HG02763 (cell line): ENCODE data around the gene DNAH14.
"Not testable (repeated sequence)": the region's sequence is repeated elsewhere in the genome, so short reads cannot be mapped to it uniquely, and the experiment has no call there.

Experiments used
- ATAC-seq: cut with Tn5 transposase; IDR thresholded peaks from one replicate; pipeline ENCODE4 v1.9.1; 2021; ENCODE audit warnings: mild to moderate bottlenecking, moderate library complexity; ENCODE audit not compliant: unreplicated experiment

Gene DNAH14

GRCh38 chr1:225242611-225243010, 313.1 kb downstream of the DNAH14 start:
- no peak for ATAC-seq

- no peak for ATAC-seq
Observed at GRCh38 chr1:225250432-225250831, 321.0 kb downstream of the DNAH14 start.

GRCh38 chr1:225253173-225253572, 323.7 kb downstream of the DNAH14 start:
- no peak for ATAC-seq

GRCh38 chr1:225253784-225254183, 324.3 kb downstream of the DNAH14 start:
- ATAC-seq = no peak

- no peak for ATAC-seq
Observed at GRCh38 chr1:225254676-225255075, 325.2 kb downstream of the DNAH14 start.

- no peak for ATAC-seq
Observed at GRCh38 chr1:225257081-225257480, 327.6 kb downstream of the DNAH14 start.

- no peak for ATAC-seq
Observed at GRCh38 chr1:225258811-225259210, 329.3 kb downstream of the DNAH14 start.

GRCh38 chr1:225259542-225259941, 330.1 kb downstream of the DNAH14 start:
- ATAC-seq = no peak

- ATAC-seq = no peak
Observed at GRCh38 chr1:225260319-225260718, 330.8 kb downstream of the DNAH14 start.

- no peak for ATAC-seq
Observed at GRCh38 chr1:225277445-225277844, 348.0 kb downstream of the DNAH14 start.

- no peak for ATAC-seq
Observed at GRCh38 chr1:225280563-225280962, 351.1 kb downstream of the DNAH14 start.

- ATAC-seq = no peak
Observed at GRCh38 chr1:225290244-225290643, 360.8 kb downstream of the DNAH14 start.

- no peak for ATAC-seq
Observed at GRCh38 chr1:225299624-225300023, 370.1 kb downstream of the DNAH14 start.

- ATAC-seq = no peak
Observed at GRCh38 chr1:225300381-225300780, 370.9 kb downstream of the DNAH14 start.

- no peak for ATAC-seq
Observed at GRCh38 chr1:225304996-225305395, 375.5 kb downstream of the DNAH14 start.

- not testable (repeated sequence) for ATAC-seq
Observed at GRCh38 chr1:225310544-225310943, 381.1 kb downstream of the DNAH14 start.

GRCh38 chr1:225318706-225319575, 389.5 kb downstream of the DNAH14 start:
- ATAC-seq = peak; percentile 82

- no peak for ATAC-seq
Observed at GRCh38 chr1:225319871-225320270, 390.4 kb downstream of the DNAH14 start.

- no peak for ATAC-seq
Observed at GRCh38 chr1:225321784-225322183, 392.3 kb downstream of the DNAH14 start.

GRCh38 chr1:225329041-225329440, 399.6 kb downstream of the DNAH14 start:
- ATAC-seq = no peak

- ATAC-seq = not testable (repeated sequence)
Observed at GRCh38 chr1:225329996-225330395, 400.5 kb downstream of the DNAH14 start.

- ATAC-seq = no peak
Observed at GRCh38 chr1:225332686-225333085, 403.2 kb downstream of the DNAH14 start.
